OCI-LY7 (cell line): ENCODE results near the gene HOXA10. TPM values are rescaled to one million over a fixed set of nuclear protein-coding genes. Genes with fewer than 3 reads are reported as not detected.

ENCODE experiments used
- BruUV-seq: library from RNA; stranded (reverse); fragments of 400-500 nt; replicated peaks from 2 replicates; lab custom pipeline; 2021; lab: Mats Ljungman, UMichigan
- CTCF ChIA-PET: fragments of 300-600 bp; sonication (Branson Sonifier 250); formaldehyde crosslinking; loops from one replicate; lab custom pipeline; 2022; ENCODE audit warnings: antibody characterized with exemption; ENCODE audit not compliant: unreplicated experiment; lab: Charles Lee
- POLR2A ChIA-PET: fragments of 300-600 bp; sonication (Branson Sonifier 250); formaldehyde crosslinking; loops from one replicate; lab custom pipeline; 2022; ENCODE audit warnings: antibody characterized with exemption; lab: Charles Lee
- DNase-seq: peaks from one replicate; pipeline ENCODE4 v3.0.0-alpha.2; 2015; ENCODE audit warnings: low spot score
- H2AFZ ChIP-seq: fragments of 200-600 bp; sonication (generic), shearing (Covaris generic); 2 replicates; pipeline ENCODE4 v1.6.1; 2014; ENCODE audit warnings: mild to moderate bottlenecking, antibody characterized with exemption, low read length, moderate library complexity
- H3K27ac ChIP-seq: fragments of 200-600 bp; sonication (generic); 2 replicates; pipeline ENCODE4 v1.5.1; 2014; ENCODE audit warnings: mixed run types, low read depth, mild to moderate bottlenecking, moderate library complexity, low read length, inconsistent platforms; ENCODE audit not compliant: poor library complexity, severe bottlenecking
- H3K36me3 ChIP-seq: fragments of 200-600 bp; sonication (generic); 2 replicates; pipeline ENCODE4 v1.6.1; 2014; ENCODE audit warnings: mild to moderate bottlenecking, antibody characterized with exemption, low read length, moderate library complexity, mixed read lengths; ENCODE audit not compliant: insufficient read depth
- H3K4me1 ChIP-seq: fragments of 200-600 bp; sonication (generic); 2 replicates; pipeline ENCODE4 v1.5.1; 2014; ENCODE audit warnings: mild to moderate bottlenecking, low read length; ENCODE audit not compliant: insufficient read depth, poor library complexity, severe bottlenecking
- H3K4me2 ChIP-seq: fragments of 200-600 bp; sonication (generic); 2 replicates; pipeline ENCODE4 v1.6.1; 2014; ENCODE audit warnings: mild to moderate bottlenecking, low read length
- H3K4me3 ChIP-seq: fragments of 200-600 bp; sonication (generic); 2 replicates; pipeline ENCODE4 v1.5.1; 2014; ENCODE audit warnings: mild to moderate bottlenecking, low read depth, low read length; ENCODE audit not compliant: poor library complexity, severe bottlenecking
- H3K79me2 ChIP-seq: fragments of 200-600 bp; sonication (generic); 2 replicates; pipeline ENCODE4 v1.6.1; 2016; ENCODE audit warnings: low read depth, mild to moderate bottlenecking, low read length, moderate library complexity, mixed read lengths; ENCODE audit not compliant: insufficient read depth
- H3K9me2 ChIP-seq: fragments of 200-600 bp; sonication (generic); 2 replicates; pipeline ENCODE4 v1.6.1; 2016; ENCODE audit warnings: mild to moderate bottlenecking, low read length, mixed read lengths; ENCODE audit not compliant: insufficient read depth
- H3K9me3 ChIP-seq: fragments of 200-600 bp; sonication (generic); 2 replicates; pipeline ENCODE4 v1.6.1; 2014; ENCODE audit warnings: mild to moderate bottlenecking, mixed run types, low read length, mixed read lengths
- H4K20me1 ChIP-seq: fragments of 200-600 bp; sonication (generic); 2 replicates; pipeline ENCODE4 v1.6.1; 2014; ENCODE audit warnings: mild to moderate bottlenecking, antibody characterized with exemption, low read length, moderate library complexity, mixed read lengths; ENCODE audit not compliant: insufficient read depth
- EZH2phosphoT487 ChIP-seq: fragments of 200-600 bp; sonication (generic); IDR thresholded peaks from 2 replicates; pipeline ENCODE4 v1.6.1; 2018; ENCODE audit warnings: low read depth, borderline replicate concordance, mild to moderate bottlenecking, mixed run types, antibody characterized with exemption, low read length, moderate library complexity, mixed read lengths
- intact Hi-C: fragments of 100-400 bp; cut with micrococcal nuclease; formaldehyde crosslinking; loops from one replicate; pipeline ENCODE4 v1.10.0; 2022; ENCODE audit not compliant: unreplicated experiment
- total RNA-seq, 2 experiments: library from RNA; depleted of rRNA in 1 of 2; stranded (reverse); fragments of >200 nt in 1 of 2; shearing (Covaris generic) in 1 of 2; gene quantifications; 2 replicates each; pipeline ENCODE4 v1.2.3, GENCODE V29; 2014 to 2022
- TF ChIP-seq, protein P1 (sequence below): fragments of 200-600 bp; sonication (generic); conservative IDR thresholded peaks from 2 replicates; pipeline ENCODE4 v1.5.1; 2014; ENCODE audit warnings: mild to moderate bottlenecking, antibody characterized with exemption, low read length, moderate library complexity, mixed read lengths

Gene HOXA10
- total RNA-seq, 2 experiments from 2014 or later: not detected

DNA sequence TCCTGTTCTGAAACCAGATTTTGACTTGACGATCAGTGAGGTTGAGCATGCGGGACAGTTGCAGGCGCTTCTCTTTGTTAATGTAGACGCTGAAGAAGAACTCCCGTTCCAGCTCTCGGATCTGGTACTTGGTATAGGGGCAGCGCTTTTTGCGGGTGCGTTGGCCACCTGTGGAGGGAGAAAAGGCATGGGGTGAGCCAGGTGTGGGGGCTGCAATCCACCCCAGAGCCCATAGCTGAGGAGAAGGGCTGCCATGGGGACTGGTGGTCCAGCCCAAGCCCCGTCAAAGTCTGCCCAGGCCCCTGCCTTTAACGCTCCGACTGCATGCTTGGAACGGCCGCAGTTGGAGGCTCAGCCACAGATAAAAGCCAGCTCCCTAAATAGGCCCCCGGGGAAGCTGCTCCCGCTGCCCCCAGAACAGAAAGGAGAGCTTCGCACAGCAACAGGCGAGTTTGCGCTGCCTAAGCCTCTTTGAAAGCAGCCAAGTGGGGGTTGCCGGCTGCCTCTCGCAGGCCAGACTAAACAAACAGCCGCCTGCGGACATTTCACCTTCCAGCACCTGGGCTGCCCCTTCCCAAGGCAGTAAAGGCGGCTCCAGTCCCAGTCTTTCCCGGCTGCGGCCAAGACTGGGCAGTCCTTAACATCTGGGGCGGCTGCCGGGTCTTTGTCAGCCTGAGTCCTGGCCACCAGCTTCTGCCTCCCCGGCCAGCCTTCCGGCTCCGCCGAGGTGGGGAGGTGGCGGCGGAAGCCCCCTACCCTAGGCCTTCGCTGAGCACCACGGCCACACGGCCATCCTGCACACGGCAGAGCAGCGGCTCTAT lies 9.0 kb upstream of the HOXA10 start:
- Histone ChIP-seq H2AFZ (no peak overlapping the region), H3K27ac (no peak overlapping the region), H3K4me3 (no peak overlapping the region), H3K9me2 (no peaks in the 10 kb centered on the region), H4K20me1 (no peaks in the 10 kb centered on the region), H3K9me3 (no peaks in the 10 kb centered on the region), H3K4me1 (no peaks in the 10 kb centered on the region), H3K4me2 (no peak overlapping the region), H3K36me3 (no peaks in the 10 kb centered on the region), H3K79me2 (no peaks in the 10 kb centered on the region)
- POLR2A ChIA-PET: interaction anchor here (0.7 kb wide), 1 partner anchor 389 kb away, joined by 5 read pairs; no protein-coding TSS in a partner anchor
- TF ChIP-seq, protein P1, sequence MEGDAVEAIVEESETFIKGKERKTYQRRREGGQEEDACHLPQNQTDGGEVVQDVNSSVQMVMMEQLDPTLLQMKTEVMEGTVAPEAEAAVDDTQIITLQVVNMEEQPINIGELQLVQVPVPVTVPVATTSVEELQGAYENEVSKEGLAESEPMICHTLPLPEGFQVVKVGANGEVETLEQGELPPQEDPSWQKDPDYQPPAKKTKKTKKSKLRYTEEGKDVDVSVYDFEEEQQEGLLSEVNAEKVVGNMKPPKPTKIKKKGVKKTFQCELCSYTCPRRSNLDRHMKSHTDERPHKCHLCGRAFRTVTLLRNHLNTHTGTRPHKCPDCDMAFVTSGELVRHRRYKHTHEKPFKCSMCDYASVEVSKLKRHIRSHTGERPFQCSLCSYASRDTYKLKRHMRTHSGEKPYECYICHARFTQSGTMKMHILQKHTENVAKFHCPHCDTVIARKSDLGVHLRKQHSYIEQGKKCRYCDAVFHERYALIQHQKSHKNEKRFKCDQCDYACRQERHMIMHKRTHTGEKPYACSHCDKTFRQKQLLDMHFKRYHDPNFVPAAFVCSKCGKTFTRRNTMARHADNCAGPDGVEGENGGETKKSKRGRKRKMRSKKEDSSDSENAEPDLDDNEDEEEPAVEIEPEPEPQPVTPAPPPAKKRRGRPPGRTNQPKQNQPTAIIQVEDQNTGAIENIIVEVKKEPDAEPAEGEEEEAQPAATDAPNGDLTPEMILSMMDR: no peak
- TF ChIP-seq EZH2phosphoT487: no peak
- no peak for DNase-seq
- CTCF ChIA-PET: no interaction called here
- no TSS peak for BruUV-seq
- intact Hi-C loops: no loop called here

DNA sequence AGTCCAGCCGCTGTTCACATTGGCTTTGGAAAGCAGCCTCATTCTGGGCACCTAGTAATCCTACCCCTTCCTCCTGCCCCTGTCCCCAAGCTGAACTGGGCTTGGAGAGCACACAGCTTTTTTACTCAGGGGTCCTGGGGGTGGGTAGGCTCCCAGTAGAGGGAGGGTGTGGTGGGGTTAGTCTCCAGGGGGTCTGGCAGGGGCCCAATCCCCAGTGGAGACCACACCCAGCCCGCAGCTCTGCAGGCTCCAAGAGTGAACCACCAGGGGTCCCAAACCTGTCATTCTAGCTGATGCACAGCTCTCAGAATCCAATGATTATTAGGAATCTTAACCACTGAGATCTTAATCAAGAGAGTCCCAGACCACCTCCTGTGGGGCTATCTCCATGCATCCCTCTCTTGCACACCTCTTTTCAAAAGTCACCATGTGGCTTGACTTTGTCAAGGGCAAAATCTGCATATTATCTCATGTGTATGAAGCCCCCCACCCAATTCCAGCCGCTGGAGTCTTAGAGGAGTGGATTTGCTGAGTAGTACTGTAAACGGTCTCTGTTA lies 8.2 kb upstream of the HOXA10 start:
- Histone ChIP-seq H3K9me2 (no peaks in the 10 kb centered on the region), H3K4me3 (no peak overlapping the region), H3K27ac (no peak overlapping the region), H3K4me1 (no peaks in the 10 kb centered on the region), H2AFZ (no peak overlapping the region), H4K20me1 (no peaks in the 10 kb centered on the region), H3K9me3 (no peaks in the 10 kb centered on the region), H3K36me3 (no peaks in the 10 kb centered on the region), H3K4me2 (no peak overlapping the region), H3K79me2 (no peaks in the 10 kb centered on the region)
- TF ChIP-seq, protein P1: no peak
- TF ChIP-seq EZH2phosphoT487: no peak
- ChIA-PET POLR2A (no interaction called here), CTCF (interaction anchor here (0.6 kb wide), 1 partner anchor 770 kb away, joined by 3 read pairs; no protein-coding TSS in a partner anchor)
- no peak for DNase-seq
- intact Hi-C loops: no loop called here
- no TSS peak for BruUV-seq

DNA sequence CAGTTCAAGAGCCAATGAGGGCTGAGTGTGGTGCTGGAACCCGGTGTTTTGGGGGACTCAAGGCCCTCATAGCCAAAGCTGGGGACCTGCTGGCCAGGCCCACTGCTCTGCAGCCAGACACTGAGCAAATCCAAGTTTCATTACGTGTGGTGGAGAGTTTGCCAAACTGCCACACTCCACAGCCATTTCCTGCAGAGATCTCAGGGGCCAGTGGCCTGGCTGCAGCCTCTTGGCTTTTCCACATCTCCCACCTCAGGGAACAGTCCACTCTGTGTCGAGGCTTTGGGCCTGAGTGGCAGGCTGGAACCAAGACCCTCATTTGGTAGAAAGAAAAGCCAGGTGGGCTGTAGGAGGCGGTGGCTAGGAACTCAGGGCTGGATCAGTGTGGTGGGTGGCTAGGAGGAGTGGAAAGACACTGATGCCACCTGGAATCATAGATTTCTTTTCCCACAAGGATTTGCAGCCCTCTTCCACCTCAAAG lies 7.7 kb upstream of the HOXA10 start:
- Histone ChIP-seq H3K4me1 (no peaks in the 10 kb centered on the region), H3K27ac (no peak overlapping the region), H3K4me2 (no peak overlapping the region), H4K20me1 (no peaks in the 10 kb centered on the region), H3K36me3 (no peaks in the 10 kb centered on the region), H3K79me2 (no peaks in the 10 kb centered on the region), H3K9me3 (no peaks in the 10 kb centered on the region), H2AFZ (no peak overlapping the region), H3K9me2 (no peaks in the 10 kb centered on the region), H3K4me3 (no peak overlapping the region)
- TF ChIP-seq EZH2phosphoT487: no peak
- TF ChIP-seq, protein P1: no peak
- intact Hi-C loops: no loop called here
- ChIA-PET POLR2A (no interaction called here), CTCF (interaction anchor here (0.6 kb wide), 1 partner anchor 769 kb away, joined by 3 read pairs; no protein-coding TSS in a partner anchor)
- BruUV-seq: no TSS peak
- DNase-seq: no peak
